GM19452 (cell line): ENCODE results near the gene ECE1.

Source experiments
- ATAC-seq: cut with Tn5 transposase; IDR thresholded peaks from one replicate; pipeline ENCODE4 v1.9.1; 2021; ENCODE audit not compliant: unreplicated experiment

ECE1 gene

DNA sequence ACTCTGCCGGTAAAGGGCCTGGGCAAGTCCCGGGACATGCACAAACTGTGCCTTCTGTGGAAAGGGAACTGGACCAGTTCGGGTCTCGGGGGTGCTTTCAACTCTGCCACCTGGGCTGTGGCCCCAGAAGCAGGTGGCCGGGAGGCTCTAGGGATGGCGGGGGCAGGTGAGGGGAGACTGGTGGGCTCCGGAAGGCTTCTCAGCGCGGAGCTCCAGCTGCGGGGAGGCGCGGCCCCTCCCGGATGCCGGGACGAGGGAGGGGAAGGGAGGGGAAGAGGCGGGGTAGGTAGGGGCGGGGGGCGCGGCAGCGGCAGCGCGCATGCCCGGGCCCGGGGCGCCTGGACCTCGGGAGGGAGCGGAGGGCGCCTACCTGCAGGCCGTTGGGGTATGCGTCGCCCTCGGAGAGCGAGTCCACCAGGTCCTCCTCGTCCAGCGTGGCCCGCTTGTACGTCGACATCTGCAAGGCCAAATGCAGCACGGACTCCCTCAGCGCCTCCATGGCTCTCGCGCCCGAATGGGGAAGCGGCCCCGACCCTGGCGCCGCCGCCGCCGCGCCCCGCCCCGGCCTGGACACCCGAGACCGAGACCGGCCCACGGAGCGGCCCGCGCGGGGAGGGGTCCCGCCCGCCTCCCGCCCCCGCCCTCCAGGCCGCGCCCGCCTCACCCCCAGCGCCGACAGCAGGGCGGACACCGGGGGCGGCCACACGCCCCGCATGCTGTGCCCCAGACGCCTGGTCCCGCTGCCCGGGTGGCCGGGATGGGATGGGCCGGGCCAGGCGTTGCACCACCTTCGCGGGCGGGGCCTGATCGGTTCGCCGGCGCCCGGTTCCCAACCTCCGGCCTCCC lies at the start of gene ECE1:
Gene ECE1, minus strand, starts transcription at position 764 of the 846 bp plus-strand sequence. Its CDS starts 49 bp downstream, at position 715.
- no peak for ATAC-seq

GRCh38 chr1:21339356-21340229 lies 49.3 kb upstream of the ECE1 start:
- ATAC-seq = no peak

DNA sequence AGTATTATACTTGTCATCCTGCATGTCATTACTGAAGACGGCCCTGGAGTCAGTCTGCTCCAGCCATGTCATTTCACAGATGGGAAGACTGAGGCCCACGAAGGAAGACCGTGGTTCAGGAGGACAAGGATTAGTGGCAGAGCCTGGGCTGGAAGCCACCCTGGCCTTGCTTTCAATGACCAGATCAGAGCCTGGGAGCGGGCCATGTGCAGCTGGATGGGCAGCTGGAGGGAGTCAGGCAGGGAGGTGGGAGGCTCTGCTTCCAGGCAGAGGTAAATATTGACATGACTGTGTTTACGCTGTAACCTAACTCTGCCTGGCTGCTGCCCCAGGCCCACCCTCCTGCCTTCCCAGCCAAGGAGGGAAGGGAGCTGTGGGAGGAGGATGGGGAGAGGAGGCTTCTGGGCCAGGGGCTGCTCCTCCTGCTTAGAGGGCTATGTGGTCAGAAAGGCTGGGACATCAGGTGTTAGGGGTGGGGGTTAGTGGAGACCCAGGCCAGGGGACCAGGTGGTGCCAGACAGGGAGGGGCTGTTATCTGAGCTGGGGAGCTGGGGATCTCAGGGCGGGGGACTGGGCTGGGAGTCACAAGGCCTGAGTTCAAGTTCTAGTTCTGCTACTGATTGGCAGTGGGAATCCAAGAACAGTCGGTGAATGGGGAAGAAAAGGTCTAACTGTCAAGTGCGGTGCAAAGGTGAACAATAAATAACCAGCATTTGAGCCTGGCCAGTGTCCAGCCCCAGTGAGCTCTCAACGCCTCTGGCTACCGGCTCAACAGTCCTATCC lies 48.5 kb upstream of the ECE1 start:
- ATAC-seq = no peak

DNA sequence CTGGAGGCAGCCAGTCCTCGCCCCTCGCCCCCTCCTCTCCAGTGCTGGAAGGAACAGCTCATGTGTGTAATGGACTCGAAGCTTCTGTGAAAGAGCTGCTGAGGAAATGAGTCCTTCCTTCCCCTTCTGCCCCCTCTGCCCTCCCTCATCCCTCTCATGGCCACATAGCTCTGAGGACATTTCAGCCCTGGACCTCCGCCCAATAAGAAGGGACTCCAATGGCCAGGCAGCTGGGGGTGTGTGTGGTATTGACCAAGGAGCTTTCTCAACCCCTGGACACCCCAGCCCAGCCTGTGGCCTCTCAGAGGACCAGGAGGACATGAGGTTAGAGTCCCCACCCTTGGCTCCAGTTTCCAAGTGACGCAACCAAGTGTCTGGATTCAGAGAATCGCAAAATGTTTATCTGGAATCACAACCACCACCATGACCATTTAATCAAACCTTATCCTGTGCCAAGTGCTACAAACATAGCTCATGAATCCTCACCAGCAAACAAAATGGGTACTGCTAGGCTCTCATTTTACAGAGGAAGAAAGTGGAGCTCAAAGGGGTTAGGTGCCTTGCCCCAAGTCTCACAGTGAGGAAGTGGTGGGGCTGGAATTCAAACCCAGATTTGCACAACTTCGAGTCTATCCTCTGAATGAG lies 47.8 kb upstream of the ECE1 start:
- ATAC-seq = no peak

DNA sequence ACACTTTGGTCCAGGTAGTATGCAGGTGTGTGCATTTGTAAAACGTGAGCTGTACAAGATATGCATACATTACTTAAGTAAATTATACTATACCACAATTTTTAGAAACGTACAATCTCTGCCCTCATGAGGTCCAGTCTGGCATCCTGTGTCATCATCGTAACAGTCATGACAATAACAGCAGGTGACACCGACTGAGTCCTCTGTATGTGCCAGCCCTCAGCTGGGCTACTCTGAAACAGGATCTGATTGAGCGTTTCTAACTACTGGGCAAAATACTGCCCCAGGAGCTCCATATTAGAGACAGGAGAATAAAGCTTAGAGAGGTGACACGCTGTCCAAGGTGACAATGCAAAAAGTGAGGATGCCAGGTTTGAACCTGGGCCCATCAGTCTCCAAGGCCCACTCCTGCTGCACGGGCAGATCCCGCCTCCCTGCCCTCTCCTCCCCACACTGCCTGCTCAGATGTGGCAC lies 47.2 kb upstream of the ECE1 start:
- no peak for ATAC-seq

- no peak for ATAC-seq
These were observed 46.8 kb upstream of the ECE1 start for GRCh38 chr1:21337010-21337437.

GRCh38 chr1:21335750-21336224 lies 45.5 kb upstream of the ECE1 start:
- ATAC-seq = no peak

DNA sequence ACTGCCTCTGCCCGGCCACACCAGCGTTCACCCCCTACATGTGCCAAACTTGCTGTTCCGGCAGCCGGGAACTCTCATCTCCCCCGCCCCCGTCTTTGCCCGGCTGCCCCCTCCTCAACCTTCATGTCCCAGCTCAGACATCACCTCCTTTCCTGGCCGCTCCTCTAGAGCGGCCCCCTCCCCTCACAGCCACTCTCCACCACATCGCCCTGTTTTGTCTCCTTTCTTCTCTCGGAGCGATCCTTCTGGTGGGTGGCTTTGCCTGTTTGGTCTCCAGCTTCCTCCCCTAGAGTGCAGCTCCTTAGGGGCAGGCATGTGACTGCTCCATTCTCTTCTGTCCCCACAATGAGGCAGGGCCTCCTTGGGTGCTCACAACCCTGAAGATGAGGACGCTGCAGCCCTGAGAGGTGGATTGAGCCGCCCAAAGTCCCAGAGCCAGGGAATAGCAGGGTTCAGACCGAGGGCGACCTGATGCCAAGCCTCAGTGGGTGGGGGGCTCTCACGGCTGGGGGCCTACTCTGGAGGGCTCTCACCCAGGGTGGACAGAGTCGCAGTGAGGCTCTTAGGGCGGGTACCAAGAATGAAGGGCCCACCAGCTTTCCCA lies 44.9 kb upstream of the ECE1 start:
- ATAC-seq = no peak

GRCh38 chr1:21334214-21335087 lies 44.2 kb upstream of the ECE1 start:
- peak; percentile 79 for ATAC-seq

DNA sequence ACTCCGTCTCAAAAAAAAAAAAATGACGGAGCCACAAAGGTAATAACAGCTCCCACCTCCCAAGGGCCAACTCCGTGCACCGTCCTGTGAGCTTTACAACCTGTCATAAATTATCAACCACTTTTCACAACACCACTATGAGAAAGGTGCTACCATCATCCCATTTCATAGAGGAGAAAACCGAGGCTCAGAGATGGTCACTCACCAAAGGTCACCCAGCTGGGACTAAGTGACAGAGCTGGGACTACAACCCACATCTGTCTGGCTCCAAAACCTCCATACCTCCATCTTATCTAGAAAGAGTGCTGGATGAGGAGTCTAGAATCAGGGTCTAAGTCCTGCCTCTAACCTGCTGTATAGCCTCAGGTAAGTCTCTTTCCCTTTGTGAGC lies 43.6 kb upstream of the ECE1 start:
- ATAC-seq = no peak

DNA sequence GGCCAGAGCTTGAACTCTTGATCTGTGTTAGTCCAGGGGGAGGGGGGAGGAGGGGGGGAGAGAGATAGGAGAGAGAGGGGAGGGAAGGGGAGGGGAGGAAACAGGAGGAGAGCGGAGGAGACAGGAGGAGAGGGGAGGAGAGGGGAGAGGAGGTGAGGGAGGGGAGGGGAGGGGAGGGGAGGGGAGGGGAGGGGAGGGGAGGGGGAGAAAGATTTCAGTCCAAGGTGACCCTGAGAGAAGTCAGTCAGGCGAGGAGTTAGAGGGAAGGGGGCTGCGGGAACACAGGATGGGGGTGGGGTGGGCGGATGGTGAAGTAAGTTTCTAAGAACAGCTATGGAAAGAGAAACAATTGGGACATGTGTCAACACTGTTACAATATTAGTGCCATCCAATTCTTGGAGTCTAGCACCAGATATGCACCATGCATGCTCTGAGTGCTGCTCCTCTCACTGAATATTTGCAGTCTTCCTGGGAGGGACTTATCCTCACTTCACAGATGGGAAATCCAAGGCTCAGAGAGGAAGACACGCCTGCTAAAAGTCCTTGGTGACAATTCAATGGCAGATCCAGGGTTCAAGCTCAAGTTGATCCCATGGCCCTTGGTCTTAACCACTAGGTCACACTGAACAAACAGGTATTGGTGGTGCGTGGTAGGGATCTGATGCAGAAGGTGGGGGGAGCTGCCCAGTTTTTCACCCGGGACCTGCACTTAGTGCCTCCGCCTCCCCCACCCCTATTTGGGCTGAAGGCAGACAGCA lies 42.5 kb upstream of the ECE1 start:
- ATAC-seq = no peak

- no peak for ATAC-seq
These were observed 41.7 kb upstream of the ECE1 start for GRCh38 chr1:21331752-21332478.

GRCh38 chr1:21330544-21330943 lies 40.3 kb upstream of the ECE1 start:
- no peak for ATAC-seq

DNA sequence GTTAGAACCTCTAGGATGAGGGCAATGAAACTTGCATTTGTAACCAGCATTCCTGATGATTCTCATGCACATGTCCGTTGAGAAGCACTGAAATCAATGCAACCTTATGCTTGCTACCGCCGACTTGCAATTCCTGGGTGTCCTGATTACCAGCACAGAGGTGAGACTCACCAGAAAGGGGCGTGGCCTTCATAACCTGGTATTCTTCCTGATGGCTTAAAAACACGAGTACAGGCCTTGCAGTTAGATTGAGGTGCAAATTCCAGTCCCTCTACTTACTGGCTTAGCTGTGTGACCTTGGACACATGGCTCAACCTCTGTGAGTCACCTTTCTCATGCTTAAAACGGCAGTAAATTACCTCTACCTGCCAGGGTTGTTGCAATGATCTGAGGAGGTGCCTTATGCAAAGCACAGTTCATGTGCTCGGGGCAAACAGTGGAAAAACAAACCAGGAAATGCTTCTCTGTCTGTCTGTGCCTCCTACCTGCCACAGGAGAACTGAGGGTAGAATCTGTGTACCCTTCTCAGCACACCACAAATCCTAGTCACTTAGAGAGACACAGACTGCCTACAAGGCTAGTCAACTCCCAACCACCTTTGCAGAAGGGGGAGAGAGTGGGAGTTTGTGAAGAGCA lies 39.1 kb upstream of the ECE1 start:
- ATAC-seq = no peak

DNA sequence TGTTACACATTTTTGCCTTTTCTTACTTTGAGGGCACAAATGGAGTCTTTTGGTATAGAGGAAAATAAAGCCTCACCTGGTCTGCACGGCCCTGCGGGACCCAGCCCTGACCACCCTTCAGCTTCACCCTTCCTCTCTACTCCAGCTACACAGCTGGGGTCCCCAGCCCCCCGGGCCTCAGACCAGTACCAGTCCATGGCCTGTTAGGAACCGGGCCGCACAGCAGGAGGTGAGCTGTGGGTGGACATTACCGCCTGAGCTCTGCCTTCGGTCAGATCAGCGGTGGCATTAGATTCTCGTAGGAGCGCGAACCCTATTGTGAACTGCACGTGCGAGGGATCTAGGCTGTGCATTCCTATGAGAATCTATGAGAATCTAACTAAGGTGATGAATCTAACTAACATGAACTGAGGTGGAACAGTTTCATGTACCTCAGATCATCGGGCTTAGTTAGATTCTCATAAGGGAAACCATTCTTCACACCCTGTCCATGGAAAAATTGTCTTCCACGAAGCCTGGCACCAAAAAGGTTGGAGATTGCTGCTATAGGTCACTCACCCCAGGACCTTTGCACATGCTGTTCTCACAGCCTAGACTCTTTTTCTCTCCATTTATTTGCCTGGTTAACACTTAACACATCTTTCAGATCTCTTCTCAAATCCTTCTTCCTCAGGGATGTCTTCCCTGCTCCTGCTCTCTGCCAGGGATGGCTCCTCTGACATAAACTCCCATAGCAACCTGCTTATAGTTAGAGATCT lies 37.5 kb upstream of the ECE1 start:
- ATAC-seq = no peak

GRCh38 chr1:21326861-21327344 lies 36.6 kb upstream of the ECE1 start:
- ATAC-seq = no peak
